HepG2 (cell line): Measurements from ENCODE around the gene PTCRA. TPM values are rescaled to one million over a fixed set of nuclear protein-coding genes. Genes with fewer than 3 reads are reported as not detected.

Experiments
- BHLHE40 ChIP-seq: IDR thresholded peaks from 2 replicates; pipeline ENCODE4 v1.6.1; 2011; ENCODE audit warnings: low read length, improper control_type of control experiment
- CREB3 ChIP-seq: sonication (generic); formaldehyde crosslinking; IDR thresholded peaks from 2 replicates; pipeline ENCODE4 v1.5.0; 2020; ENCODE audit warnings: missing genetic modification reagents
- DNMT3B ChIP-seq: conservative IDR thresholded peaks from 2 replicates; pipeline ENCODE4 v1.6.1; 2016; ENCODE audit warnings: missing biosample characterization, control low read depth
- KLF13 ChIP-seq: sonication (generic); formaldehyde crosslinking; IDR thresholded peaks from 2 replicates; pipeline ENCODE4 v1.4.0; 2020; ENCODE audit warnings: mild to moderate bottlenecking, missing genetic modification reagents
- RARA ChIP-seq: IDR thresholded peaks from 2 replicates; pipeline ENCODE4 v1.6.1; 2016; ENCODE audit warnings: missing genetic modification reagents, missing compliant biosample characterization
- RFX1 ChIP-seq: fragments of 450-650 bp; IDR thresholded peaks from 2 replicates; pipeline ENCODE4 v1.6.1; 2017
- SAFB2 ChIP-seq: sonication (generic); formaldehyde crosslinking; IDR thresholded peaks from 2 replicates; pipeline ENCODE4 v1.5.1; 2020; ENCODE audit warnings: missing genetic modification reagents, low read depth, mild to moderate bottlenecking, borderline replicate concordance
- TAF15 ChIP-seq: fragments of 200-400 bp; formaldehyde crosslinking; IDR thresholded peaks from one replicate; pipeline ENCODE4 v1.6.1; 2018; ENCODE audit warnings: mild to moderate bottlenecking, low read depth, low read length; ENCODE audit not compliant: poor library complexity, severe bottlenecking
- TMF1 ChIP-seq: sonication (generic); formaldehyde crosslinking; IDR thresholded peaks from 2 replicates; pipeline ENCODE4 v1.8.1; 2022; ENCODE audit warnings: low read depth, missing genetic modification reagents
- ZNF337 ChIP-seq: sonication (generic); formaldehyde crosslinking; IDR thresholded peaks from 2 replicates; pipeline ENCODE4 v1.5.1; 2020; ENCODE audit warnings: missing genetic modification reagents, low read depth, mild to moderate bottlenecking, borderline replicate concordance
- ZNF407 ChIP-seq: sonication (generic); formaldehyde crosslinking; IDR thresholded peaks from one replicate; pipeline ENCODE4 v1.5.1; 2020; ENCODE audit warnings: mild to moderate bottlenecking, missing genetic modification reagents; ENCODE audit errors: not compliant biosample characterization
- ZNF564 ChIP-seq: sonication (generic); formaldehyde crosslinking; IDR thresholded peaks from 2 replicates; pipeline ENCODE4 v1.8.1; 2023; ENCODE audit warnings: mild to moderate bottlenecking, missing genetic modification reagents
- ZNF605 ChIP-seq: sonication (generic); formaldehyde crosslinking; IDR thresholded peaks from 2 replicates; pipeline ENCODE4 v1.8.0; 2022; ENCODE audit warnings: mild to moderate bottlenecking, missing genetic modification reagents
- ZNF775 ChIP-seq: sonication (generic); formaldehyde crosslinking; IDR thresholded peaks from 2 replicates; pipeline ENCODE4 v1.4.0; 2020; ENCODE audit warnings: missing genetic modification reagents, mild to moderate bottlenecking, moderate library complexity, borderline replicate concordance
- polyA plus RNA-seq, 8 experiments: library from polyadenylated mRNA; depleted of rRNA in 3 of 8; stranded (reverse) in 7 of 8; unstranded in 1 of 8; fragments of >200 nt; fragmentation: Illumina TruSeq in 4 of 8; extraction: Trizol in 4 of 8; gene quantifications; 2 replicates each; pipeline versions ENCODE4 v1.2.1 to v1.2.3, GENCODE V29; 2011 to 2016; ENCODE audit warnings: low read depth in 4 of 8, missing spikeins in 1 of 8, mixed read lengths in 1 of 8; ENCODE audit not compliant: insufficient read depth in 1 of 8
- total RNA-seq, 5 experiments: library from RNA; depleted of rRNA; stranded (reverse); fragments of >200 nt; fragmentation: Illumina TruSeq; extraction: Trizol; gene quantifications; 2 replicates each; pipeline ENCODE4 v1.2.3, GENCODE V29; 2016; ENCODE audit warnings: low read depth in 1 of 5
- TF ChIP-seq, protein P1 (sequence below): sonication (generic); formaldehyde crosslinking; IDR thresholded peaks from 2 replicates; pipeline ENCODE4 v1.8.1; 2023; ENCODE audit warnings: mild to moderate bottlenecking, moderate library complexity, missing genetic modification reagents
- TF ChIP-seq, protein P2 (sequence below): sonication (generic); formaldehyde crosslinking; IDR thresholded peaks from 2 replicates; pipeline ENCODE4 v1.8.0; 2022; ENCODE audit warnings: mild to moderate bottlenecking, missing genetic modification reagents, moderate library complexity

The PTCRA gene
- total and polyA plus RNA-seq, 2 of the 13 experiments (the other 11 are each of a cell fraction or from before 2014, with no cell fraction given) = not detected

DNA sequence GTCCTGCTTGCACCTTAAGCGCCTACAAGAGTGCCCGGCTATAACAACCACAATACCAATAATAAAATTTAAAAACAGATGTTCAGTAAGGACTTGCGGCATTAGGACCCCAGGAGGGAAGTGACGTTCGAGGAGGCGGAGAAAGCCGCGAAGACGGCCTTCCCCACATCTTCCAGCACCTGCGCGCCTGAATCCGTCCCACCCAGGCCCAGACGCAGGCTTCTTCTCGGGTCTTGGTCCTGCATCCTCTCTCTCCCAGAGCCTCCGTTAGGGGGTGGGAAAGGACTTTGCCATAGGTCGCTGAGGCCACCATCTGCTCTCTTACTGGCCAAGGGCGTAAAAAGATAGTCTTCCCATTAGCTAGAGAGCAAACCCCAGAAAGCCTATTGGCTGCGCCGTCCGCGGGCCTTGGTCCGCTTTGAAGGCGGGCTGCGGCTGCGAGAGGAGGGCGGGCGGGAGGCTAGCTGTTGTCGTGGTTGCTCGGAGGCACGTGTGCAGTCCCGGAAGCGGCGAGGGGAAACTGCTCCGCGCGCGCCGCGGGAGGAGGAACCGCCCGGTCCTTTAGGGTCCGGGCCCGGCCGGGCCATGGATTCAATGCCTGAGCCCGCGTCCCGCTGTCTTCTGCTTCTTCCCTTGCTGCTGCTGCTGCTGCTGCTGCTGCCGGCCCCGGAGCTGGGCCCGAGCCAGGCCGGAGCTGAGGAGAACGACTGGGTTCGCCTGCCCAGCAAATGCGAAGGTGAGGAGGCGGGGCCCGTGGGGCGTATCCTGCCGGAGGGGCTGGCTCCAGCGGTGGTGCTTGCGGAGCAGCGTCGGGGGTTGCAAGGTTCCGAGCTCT, 13.3 kb downstream of the PTCRA start, which contains the start of gene CNPY3 (continued):
- TF ChIP-seq RARA (CRISPR knock-in tag) (peak; percentile 44), ZNF775 (CRISPR knock-in tag) (peak; percentile 89; the same call in 1 of the 2 replicates), ZNF337 (CRISPR knock-in tag) (peak; percentile 94), TAF15 (peak; percentile 74), RFX1 (no peak), ZNF407 (peak; percentile 96), SAFB2 (CRISPR knock-in tag) (no peak; the same call in 1 of the 2 replicates), CREB3 (CRISPR knock-in tag) (peak; percentile 98), BHLHE40 (peak; percentile 93), ZNF564 (CRISPR knock-in tag) (peak; percentile 98), ZNF605 (peak; percentile 99), KLF13 (peak; percentile 98), TMF1 (CRISPR knock-in tag) (peak; percentile 99), DNMT3B (CRISPR knock-in tag) (no peak; the same call in 1 of the 2 replicates)
- TF ChIP-seq, protein P1, sequence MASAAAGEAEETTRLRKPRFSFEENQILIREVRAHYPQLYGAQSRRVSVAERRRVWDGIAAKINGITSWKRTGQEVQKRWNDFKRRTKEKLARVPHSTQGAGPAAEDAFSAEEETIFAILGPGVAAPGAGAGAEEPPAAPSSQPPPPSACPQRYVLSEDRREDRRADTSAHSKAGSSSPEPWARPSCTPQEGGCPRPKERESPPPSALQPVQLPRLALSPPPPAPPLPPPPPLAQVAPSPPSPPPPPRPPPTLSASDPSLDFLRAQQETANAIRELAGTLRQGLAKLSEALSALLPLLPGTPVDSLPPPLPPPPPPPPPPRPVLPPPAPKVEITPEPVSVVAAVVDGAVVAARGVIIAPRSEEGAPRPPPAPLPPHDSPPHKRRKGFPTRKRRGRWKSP = peak; percentile 97
- TF ChIP-seq, protein P2, sequence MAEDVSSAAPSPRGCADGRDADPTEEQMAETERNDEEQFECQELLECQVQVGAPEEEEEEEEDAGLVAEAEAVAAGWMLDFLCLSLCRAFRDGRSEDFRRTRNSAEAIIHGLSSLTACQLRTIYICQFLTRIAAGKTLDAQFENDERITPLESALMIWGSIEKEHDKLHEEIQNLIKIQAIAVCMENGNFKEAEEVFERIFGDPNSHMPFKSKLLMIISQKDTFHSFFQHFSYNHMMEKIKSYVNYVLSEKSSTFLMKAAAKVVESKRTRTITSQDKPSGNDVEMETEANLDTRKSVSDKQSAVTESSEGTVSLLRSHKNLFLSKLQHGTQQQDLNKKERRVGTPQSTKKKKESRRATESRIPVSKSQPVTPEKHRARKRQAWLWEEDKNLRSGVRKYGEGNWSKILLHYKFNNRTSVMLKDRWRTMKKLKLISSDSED (CRISPR knock-in tag) = peak; percentile 68; the same call in 1 of the 2 replicates
